ENCODE data around the gene PCDH1. TPM values are rescaled to one million over a fixed set of nuclear protein-coding genes. Genes with fewer than 3 reads are reported as not detected.

PCDH1 gene
- total RNA-seq, 3 donors from 2014 or later, result 0.05 to 0.24 (median 0.14) TPM

GRCh38 chr5:141872496-141873356, 5.5 kb downstream of the PCDH1 start:
- DNase-seq (no peak), ATAC-seq (no peak)
- no peaks in the 10 kb centered on the region for H3K36me3 Mint-ChIP-seq (ENCODE audit: insufficient read depth)
- H3K4me1 Mint-ChIP-seq (ENCODE audit: low read depth), result peaks cover 16% of the 10 kb centered on the region
- H3K9me3 Mint-ChIP-seq, result no peaks in the 10 kb centered on the region
- H3K4me3 Mint-ChIP-seq, result no peak overlapping the region
- H3K27me3 Mint-ChIP-seq (ENCODE audit: low read depth), result peaks cover 52% of the 10 kb centered on the region

DNA sequence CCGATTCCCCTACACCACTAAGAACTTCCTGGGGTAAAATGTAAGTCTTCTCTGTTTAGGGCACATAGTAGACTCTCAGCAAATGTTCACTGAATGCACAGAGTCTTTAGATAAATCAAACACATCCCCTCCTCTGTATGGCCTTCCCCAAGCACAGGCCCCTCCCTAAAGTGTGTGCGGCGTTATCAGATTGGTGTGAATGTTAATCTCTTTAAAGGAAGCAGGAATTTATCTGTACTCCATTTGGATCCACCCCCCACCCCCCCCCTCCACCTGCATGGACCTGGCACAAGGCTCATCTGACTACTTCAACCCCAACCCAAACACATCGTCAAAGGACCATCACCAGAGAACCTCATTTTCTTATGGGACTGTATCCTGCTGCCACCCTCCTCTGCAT, 6.3 kb downstream of the PCDH1 start:
- peaks cover 45% of the 10 kb centered on the region for H3K27me3 Mint-ChIP-seq (ENCODE audit: low read depth)
- no peaks in the 10 kb centered on the region for H3K9me3 Mint-ChIP-seq

DNA sequence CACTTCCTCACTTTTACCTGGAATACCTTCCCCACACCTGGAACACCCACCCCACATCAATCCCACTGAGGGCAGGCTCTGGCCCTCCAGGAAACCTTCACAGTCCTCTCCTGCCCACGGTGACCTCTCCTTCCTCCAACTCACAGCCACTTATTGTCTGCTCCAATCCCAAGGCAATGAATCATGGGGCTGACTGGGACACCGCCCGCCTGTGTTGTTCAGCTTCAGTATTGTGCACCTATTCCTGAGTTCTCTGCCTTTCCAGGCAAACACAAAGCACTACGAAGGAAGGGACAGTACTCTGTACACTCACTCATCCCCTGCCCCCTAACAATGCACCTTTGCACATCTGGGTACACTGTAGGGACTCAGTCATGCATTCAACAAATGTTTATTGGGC, 7.3 kb downstream of the PCDH1 start:
- DNase-seq (no peak), ATAC-seq (no peak)
- H3K4me3 Mint-ChIP-seq, result no peak overlapping the region
- H3K9me3 Mint-ChIP-seq, result no peaks in the 10 kb centered on the region
- peaks cover 8% of the 10 kb centered on the region for H3K4me1 Mint-ChIP-seq (ENCODE audit: low read depth)
- no peaks in the 10 kb centered on the region for H3K36me3 Mint-ChIP-seq (ENCODE audit: insufficient read depth)
- peaks cover 42% of the 10 kb centered on the region for H3K27me3 Mint-ChIP-seq (ENCODE audit: low read depth)

More for the DNA sequence above, 6.3 kb downstream of the PCDH1 start:
- DNase-seq (no peak), ATAC-seq (no peak)
- Mint-ChIP-seq H3K36me3 (ENCODE audit: insufficient read depth) (no peaks in the 10 kb centered on the region), H3K4me3 (no peak overlapping the region), H3K4me1 (ENCODE audit: low read depth) (peaks cover 8% of the 10 kb centered on the region)

DNA sequence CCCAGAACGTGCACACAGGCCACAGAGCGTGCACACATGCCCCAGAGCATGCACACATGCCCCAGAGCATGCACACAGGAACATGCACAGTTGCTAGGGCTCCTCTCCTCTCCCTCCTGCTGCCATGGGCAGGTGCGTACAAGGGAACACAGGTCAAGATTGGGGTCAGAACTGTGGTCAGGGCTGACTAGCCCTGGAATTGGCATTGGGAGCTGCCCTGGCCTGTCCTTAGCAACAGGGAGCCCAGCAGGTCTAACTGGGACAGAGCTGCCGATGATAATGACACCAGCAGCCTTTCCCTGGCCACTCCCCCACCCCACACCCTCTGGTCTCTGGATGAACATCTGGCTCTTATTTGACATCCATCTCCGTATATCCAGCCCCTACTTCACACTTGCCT, 8.0 kb downstream of the PCDH1 start:
- H3K4me1 Mint-ChIP-seq (ENCODE audit: low read depth), result peaks cover 2% of the 10 kb centered on the region
- peaks cover 36% of the 10 kb centered on the region for H3K27me3 Mint-ChIP-seq (ENCODE audit: low read depth)
- H3K4me3 Mint-ChIP-seq, result no peak overlapping the region
- no peak for DNase-seq
- no peak for ATAC-seq
- H3K9me3 Mint-ChIP-seq, result no peaks in the 10 kb centered on the region
- H3K36me3 Mint-ChIP-seq (ENCODE audit: insufficient read depth), result no peaks in the 10 kb centered on the region

GRCh38 chr5:141869514-141869913, 8.7 kb downstream of the PCDH1 start:
- no peaks in the 10 kb centered on the region for H3K36me3 Mint-ChIP-seq (ENCODE audit: insufficient read depth)
- no peaks in the 10 kb centered on the region for H3K9me3 Mint-ChIP-seq
- peaks cover 29% of the 10 kb centered on the region for H3K27me3 Mint-ChIP-seq (ENCODE audit: low read depth)
- H3K4me3 Mint-ChIP-seq, result no peak overlapping the region
- DNase-seq, result no peak
- H3K4me1 Mint-ChIP-seq (ENCODE audit: low read depth), result no peaks in the 10 kb centered on the region
- ATAC-seq, result no peak

GRCh38 chr5:141869040-141869439, 9.2 kb downstream of the PCDH1 start:
- Mint-ChIP-seq H3K4me3 (no peak overlapping the region), H3K4me1 (ENCODE audit: low read depth) (no peaks in the 10 kb centered on the region), H3K27me3 (ENCODE audit: low read depth) (peaks cover 24% of the 10 kb centered on the region), H3K36me3 (ENCODE audit: insufficient read depth) (no peaks in the 10 kb centered on the region), H3K9me3 (no peaks in the 10 kb centered on the region)
- no peak for DNase-seq
- no peak for ATAC-seq

DNA sequence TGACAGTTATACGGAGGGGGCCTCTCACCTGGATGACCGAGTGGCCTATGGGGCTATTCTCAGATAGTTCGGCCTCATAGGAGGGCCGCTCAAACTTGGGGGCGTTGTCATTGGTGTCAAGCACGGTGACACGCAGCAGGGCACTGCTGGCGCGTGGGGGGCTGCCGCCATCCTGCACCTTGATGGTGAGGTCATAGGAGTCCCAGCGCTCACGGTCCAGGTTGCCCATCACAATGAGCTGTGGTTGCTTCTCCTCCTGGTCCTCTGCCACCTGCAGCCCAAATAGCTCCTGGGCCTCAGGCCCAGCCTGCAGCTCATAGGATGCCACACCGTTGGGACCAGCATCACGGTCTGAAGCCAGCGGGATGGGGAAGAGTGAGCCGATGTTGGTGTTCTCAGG, 9.7 kb downstream of the PCDH1 start:
- peaks cover 19% of the 10 kb centered on the region for H3K27me3 Mint-ChIP-seq (ENCODE audit: low read depth)
- DNase-seq (no peak), ATAC-seq (no peak)
- H3K9me3 Mint-ChIP-seq, result no peaks in the 10 kb centered on the region
- no peak overlapping the region for H3K4me3 Mint-ChIP-seq
- no peaks in the 10 kb centered on the region for H3K4me1 Mint-ChIP-seq (ENCODE audit: low read depth)
- H3K36me3 Mint-ChIP-seq (ENCODE audit: insufficient read depth), result no peaks in the 10 kb centered on the region

GRCh38 chr5:141867651-141868050, 10.6 kb downstream of the PCDH1 start:
- H3K36me3 Mint-ChIP-seq (ENCODE audit: insufficient read depth), result no peaks in the 10 kb centered on the region
- peaks cover 17% of the 10 kb centered on the region for H3K27me3 Mint-ChIP-seq (ENCODE audit: low read depth)
- ATAC-seq, result no peak
- no peaks in the 10 kb centered on the region for H3K9me3 Mint-ChIP-seq
- H3K4me3 Mint-ChIP-seq, result no peak overlapping the region
- no peaks in the 10 kb centered on the region for H3K4me1 Mint-ChIP-seq (ENCODE audit: low read depth)
- DNase-seq, result no peak

DNA sequence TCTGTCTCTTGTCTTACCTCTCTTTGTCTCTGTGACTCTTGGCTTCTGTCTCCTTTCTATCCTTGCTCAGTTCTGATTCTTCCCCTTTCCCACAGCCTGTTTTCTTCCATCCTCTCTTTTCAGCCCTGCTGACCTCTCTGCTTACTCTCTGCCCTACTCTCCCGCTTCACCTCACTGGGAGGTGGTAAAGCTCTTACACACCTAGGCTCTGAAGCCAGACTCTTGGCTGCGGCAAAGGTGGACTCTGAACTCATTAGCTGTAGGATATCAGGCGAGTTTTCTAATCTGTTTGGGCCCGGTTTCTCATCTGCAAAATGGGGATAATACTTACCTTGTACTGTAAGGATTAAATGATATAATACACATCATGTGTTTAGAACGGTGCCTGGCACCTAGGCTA, 11.1 kb downstream of the PCDH1 start:
- DNase-seq (no peak), ATAC-seq (no peak)
- Mint-ChIP-seq H3K9me3 (no peaks in the 10 kb centered on the region), H3K4me3 (no peak overlapping the region), H3K4me1 (ENCODE audit: low read depth) (no peaks in the 10 kb centered on the region), H3K27me3 (ENCODE audit: low read depth) (peaks cover 12% of the 10 kb centered on the region), H3K36me3 (ENCODE audit: insufficient read depth) (no peaks in the 10 kb centered on the region)

DNA sequence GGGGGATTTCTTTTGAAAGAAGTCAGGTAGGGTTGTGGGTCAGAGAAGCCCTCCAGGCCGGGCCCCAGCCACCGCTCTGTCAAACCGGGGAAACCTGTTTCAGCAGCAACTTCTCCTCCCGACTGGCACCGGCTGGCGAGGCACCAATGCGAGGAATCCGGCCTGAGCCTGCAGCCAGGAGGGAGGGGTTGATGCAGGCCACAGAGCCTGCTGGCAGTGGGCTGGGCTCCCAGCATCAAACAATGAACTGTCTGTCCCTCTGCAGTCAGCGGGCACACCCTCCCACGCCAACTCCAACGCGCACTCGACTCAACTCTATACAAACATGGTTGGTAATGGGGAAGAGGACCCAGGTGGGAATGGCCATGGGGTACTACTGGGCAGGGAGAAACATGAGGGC, 12.1 kb downstream of the PCDH1 start:
- Mint-ChIP-seq H3K4me3 (no peak overlapping the region), H3K27me3 (ENCODE audit: low read depth) (peaks cover 15% of the 10 kb centered on the region), H3K36me3 (ENCODE audit: insufficient read depth) (no peaks in the 10 kb centered on the region), H3K9me3 (no peaks in the 10 kb centered on the region), H3K4me1 (ENCODE audit: low read depth) (no peaks in the 10 kb centered on the region)
- ATAC-seq (no peak), DNase-seq (no peak)

- ATAC-seq, result no peak
- H3K36me3 Mint-ChIP-seq (ENCODE audit: insufficient read depth), result no peaks in the 10 kb centered on the region
- H3K4me1 Mint-ChIP-seq (ENCODE audit: low read depth), result no peaks in the 10 kb centered on the region
These were observed 12.8 kb downstream of the PCDH1 start for GRCh38 chr5:141865406-141865805.

DNA sequence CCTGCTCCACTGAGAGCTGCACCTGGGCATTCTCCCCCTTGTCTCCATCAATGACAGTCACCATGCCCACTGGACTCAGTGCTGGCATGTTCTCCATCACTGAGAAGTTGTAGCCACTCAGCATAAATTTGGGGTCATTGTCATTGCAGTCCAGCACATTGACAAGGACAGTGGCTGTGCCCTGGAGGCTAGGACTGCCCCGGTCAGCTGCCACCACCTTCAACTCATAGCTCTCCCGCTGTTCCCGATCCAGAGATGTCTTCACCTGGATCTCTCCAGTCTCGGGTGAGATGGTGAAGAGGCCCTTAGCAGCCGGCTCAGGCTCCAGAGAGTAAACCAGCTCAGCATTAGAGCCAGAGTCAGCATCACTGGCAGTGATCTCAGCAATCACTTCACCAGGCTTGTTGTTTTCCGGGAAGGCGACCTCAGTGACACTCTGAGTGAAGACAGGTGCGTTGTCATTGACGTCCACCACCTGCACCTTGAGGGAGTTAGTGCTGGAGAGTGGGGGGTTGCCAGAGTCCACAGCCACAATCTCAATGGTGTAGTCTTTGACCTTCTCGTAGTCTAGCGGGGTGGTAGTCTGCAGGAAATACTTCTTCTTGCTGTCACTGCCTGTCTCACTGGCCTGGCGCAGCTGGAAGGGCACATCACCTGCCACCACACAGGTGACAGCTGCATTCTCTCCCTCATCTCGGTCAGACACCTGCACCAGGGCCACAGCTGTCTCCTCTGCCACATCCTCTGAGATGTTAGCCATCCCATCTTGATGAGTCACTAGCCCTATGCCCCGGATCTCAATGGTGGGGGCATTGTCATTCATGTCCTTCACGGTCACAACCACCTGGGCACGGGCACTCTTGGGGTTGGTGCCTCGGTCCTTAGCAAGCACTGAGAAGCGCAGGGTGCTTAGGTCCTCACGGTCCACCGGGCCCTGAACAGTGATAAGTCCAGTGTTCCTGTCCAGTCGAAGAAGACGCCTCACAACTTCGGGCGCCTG, 13.5 kb downstream of the PCDH1 start:
- Mint-ChIP-seq H3K9me3 (no peaks in the 10 kb centered on the region), H3K4me1 (ENCODE audit: low read depth) (no peaks in the 10 kb centered on the region), H3K4me3 (no peak overlapping the region), H3K36me3 (ENCODE audit: insufficient read depth) (no peaks in the 10 kb centered on the region), H3K27me3 (ENCODE audit: low read depth) (peaks cover 7% of the 10 kb centered on the region)
- no peak for DNase-seq
- no peak for ATAC-seq

More at GRCh38 chr5:141865406-141865805, 12.8 kb downstream of the PCDH1 start:
- Mint-ChIP-seq H3K27me3 (ENCODE audit: low read depth) (peaks cover 8% of the 10 kb centered on the region), H3K4me3 (no peak overlapping the region), H3K9me3 (no peaks in the 10 kb centered on the region)
- DNase-seq, result no peak

GRCh38 chr5:141863569-141864178, 14.5 kb downstream of the PCDH1 start:
- no peak for ATAC-seq
- no peaks in the 10 kb centered on the region for H3K9me3 Mint-ChIP-seq

GRCh38 chr5:141862936-141863543, 15.2 kb downstream of the PCDH1 start:
- peaks cover 5% of the 10 kb centered on the region for H3K27me3 Mint-ChIP-seq (ENCODE audit: low read depth)
- H3K4me3 Mint-ChIP-seq, result no peak overlapping the region
- no peak for DNase-seq
- ATAC-seq, result no peak
- no peaks in the 10 kb centered on the region for H3K9me3 Mint-ChIP-seq
- H3K36me3 Mint-ChIP-seq (ENCODE audit: insufficient read depth), result no peaks in the 10 kb centered on the region
- no peaks in the 10 kb centered on the region for H3K4me1 Mint-ChIP-seq (ENCODE audit: low read depth)

More at GRCh38 chr5:141863569-141864178, 14.5 kb downstream of the PCDH1 start:
- Mint-ChIP-seq H3K4me3 (no peak overlapping the region), H3K4me1 (ENCODE audit: low read depth) (no peaks in the 10 kb centered on the region), H3K36me3 (ENCODE audit: insufficient read depth) (no peaks in the 10 kb centered on the region), H3K27me3 (ENCODE audit: low read depth) (peaks cover 5% of the 10 kb centered on the region)
- DNase-seq, result no peak

Data from activated T-cell treated with anti-CD3 and anti-CD28 coated beads, Interleukin-2, amount 50 U/mL, for 4 hours (primary cell).